ENCODE results near the gene VIPR2.
"Not testable (repeated sequence)": the region's sequence is repeated elsewhere in the genome, so short reads cannot be mapped to it uniquely, and the experiment has no call there.

VIPR2 gene

GRCh38 chr7:159000859-159001435 is 143.7 kb downstream of the VIPR2 start:
- H3K27ac ChIP-seq: no peak overlapping the region
- TF ChIP-seq ZFX (IDR thresholded peaks at IDR 0.05) (no peak), CTCF (conservative IDR thresholded peaks at IDR 0.05) (no peak)

DNA sequence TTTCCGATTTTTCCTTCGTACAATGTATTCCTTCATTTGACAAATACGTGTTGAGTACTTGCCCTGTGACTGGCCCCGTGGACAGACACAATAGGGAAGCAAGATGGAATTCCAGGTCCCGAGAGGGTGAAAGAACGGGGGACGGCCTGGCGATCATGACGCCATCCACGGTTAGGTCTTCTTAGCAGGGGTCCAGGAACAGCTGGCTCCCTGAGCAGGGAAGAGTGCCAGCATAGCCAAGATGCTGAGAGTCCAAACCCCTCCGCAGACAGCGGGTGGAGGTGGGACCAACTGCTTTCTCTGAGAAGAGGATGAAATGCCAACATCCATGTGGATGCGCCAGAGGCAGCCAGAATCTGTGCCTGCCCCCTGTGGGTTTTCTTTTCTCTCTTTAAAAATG is 144.6 kb downstream of the VIPR2 start:
- no peak overlapping the region for H3K27ac ChIP-seq
- TF ChIP-seq ZFX (IDR thresholded peaks at IDR 0.05) (no peak), CTCF (conservative IDR thresholded peaks at IDR 0.05) (no peak)

DNA sequence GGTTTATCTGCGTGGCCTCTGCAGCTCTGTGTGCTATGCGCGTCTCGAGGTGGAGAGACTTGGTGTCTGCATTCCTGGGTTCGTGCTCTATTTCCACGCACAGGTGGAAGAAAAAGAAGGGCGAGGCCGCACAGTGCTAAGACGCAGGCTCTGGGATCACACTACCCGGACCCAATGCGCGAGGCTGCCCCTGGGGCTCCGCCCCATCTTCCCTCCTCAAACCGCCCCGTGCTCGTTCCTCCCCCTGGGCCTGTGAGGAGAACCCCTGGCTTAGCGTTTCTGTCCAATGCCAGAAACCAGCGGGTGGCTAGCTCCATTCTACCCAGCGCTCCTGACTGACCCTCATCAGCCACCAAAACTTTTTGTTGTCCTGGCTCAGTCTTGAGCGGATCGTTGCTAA is 145.2 kb downstream of the VIPR2 start:
- TF ChIP-seq ZFX (IDR thresholded peaks at IDR 0.05) (no peak), CTCF (conservative IDR thresholded peaks at IDR 0.05) (no peak)
- no peak overlapping the region for H3K27ac ChIP-seq

DNA sequence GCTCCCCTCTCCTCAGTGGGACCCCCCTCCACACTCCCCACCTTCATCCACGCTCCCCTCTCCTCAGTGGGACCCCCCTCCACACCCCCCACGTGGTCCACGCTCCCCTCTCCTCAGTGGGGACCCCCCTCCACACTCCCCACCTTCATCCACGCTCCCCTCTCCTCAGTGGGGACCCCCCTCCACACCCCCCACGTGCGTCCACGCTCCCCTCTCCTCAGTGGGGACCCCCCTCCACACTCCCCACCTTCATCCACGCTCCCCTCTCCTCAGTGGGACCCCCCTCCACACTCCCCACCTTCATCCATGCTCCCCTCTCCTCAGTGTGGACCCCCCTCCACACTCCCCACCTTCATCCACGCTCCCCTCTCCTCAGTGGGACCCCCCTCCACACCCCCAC is 146.4 kb downstream of the VIPR2 start:
- H3K27ac ChIP-seq: not testable (repeated sequence)

- H3K27ac ChIP-seq: no peak overlapping the region
- TF ChIP-seq CTCF (conservative IDR thresholded peaks at IDR 0.05) (no peak), ZFX (IDR thresholded peaks at IDR 0.05) (no peak)
Measured at GRCh38 chr7:158997471-158997870, 147.2 kb downstream of the VIPR2 start.

GRCh38 chr7:158997110-158997453 is 147.6 kb downstream of the VIPR2 start:
- TF ChIP-seq ZFX (IDR thresholded peaks at IDR 0.05) (no peak), CTCF (conservative IDR thresholded peaks at IDR 0.05) (no peak)

DNA sequence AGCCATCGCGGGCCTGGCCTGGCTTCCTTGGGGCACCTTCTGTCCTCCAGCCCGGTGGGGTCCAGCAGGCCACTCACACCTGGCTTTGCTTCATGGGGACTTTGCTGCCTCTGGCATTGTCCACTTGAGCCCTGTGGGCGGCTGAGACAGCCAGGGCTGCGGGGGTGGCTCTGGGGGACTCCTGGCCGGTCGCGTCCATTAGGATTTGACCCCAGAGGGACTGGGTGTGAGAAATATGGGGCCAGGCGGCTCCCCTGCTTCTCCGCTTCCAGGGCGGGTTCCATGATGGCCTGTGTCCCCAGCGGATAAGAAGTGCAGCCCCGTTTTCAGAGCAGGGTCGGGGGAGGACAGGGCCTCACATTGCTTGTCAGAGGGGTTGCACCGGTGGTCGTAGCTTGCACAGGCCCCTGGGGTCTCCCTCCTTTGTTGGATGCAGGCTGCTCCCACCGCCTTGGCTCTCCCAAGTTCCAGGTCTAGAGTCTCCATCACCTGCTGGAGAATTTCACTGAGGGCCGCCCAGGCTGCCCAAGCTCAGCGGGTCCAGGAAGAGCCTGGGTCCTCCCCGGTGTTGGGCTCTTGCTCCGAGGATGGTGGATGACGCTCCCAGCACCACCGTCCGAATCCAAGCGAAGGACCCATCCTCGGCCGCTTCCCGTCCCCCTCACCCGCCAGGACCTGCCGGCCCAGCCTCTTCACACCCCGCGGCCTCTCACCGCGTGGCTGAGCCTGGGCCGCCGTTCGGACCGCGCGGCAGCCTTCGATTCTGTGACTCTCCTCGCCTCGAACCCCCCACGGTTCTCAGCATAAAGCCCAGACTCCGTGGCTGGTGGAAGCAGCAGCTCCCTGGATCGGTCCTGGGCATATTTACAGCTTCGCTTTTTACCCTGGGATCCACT is 148.2 kb downstream of the VIPR2 start:
- TF ChIP-seq CTCF (conservative IDR thresholded peaks at IDR 0.05) (no peak), ZFX (IDR thresholded peaks at IDR 0.05) (no peak)
- H3K27ac ChIP-seq: no peak overlapping the region

More at GRCh38 chr7:158997110-158997453, 147.6 kb downstream of the VIPR2 start:
- H3K27ac ChIP-seq: no peak overlapping the region
